Measurements from ENCODE around the gene HERC2. TPM values are rescaled to one million over a fixed set of nuclear protein-coding genes. Genes with fewer than 3 reads are reported as not detected.

HERC2 gene
- total and polyA plus RNA-seq, 7 donors = 11.1 to 85.6 (median 42.5) TPM

GRCh38 chr15:28131946-28132345, 190.0 kb downstream of the HERC2 start:
- intact Hi-C loops (cut with DNase I) = no loop called here
- Histone ChIP-seq H3K4me1 (no peaks in the 10 kb centered on the region), H3K4me3 (no peak overlapping the region), H3K27me3 (no peaks in the 10 kb centered on the region), H3K9me3 (no peaks in the 10 kb centered on the region), H3K36me3 (peaks cover 16 to 80% (median 30%) of the 10 kb centered on the region in 4 donors), H3K27ac (no peak overlapping the region)
- no peak for TF ChIP-seq POLR2AphosphoS5 (IDR thresholded peaks at IDR 0.05)
- no peak for TF ChIP-seq EP300 (IDR thresholded peaks at IDR 0.05)
- no peak for TF ChIP-seq CTCF (IDR thresholded peaks at IDR 0.05)
- no peak for TF ChIP-seq POLR2A (IDR thresholded peaks at IDR 0.05)
- no peak for DNase-seq
- WGBS, 2 donors = 88 to 90% methylated on average over 13 of the region's 13 CpGs

GRCh38 chr15:28131400-28131799, 190.6 kb downstream of the HERC2 start:
- H3K4me3 ChIP-seq = no peak overlapping the region
- H3K4me1 ChIP-seq = no peaks in the 10 kb centered on the region
- H3K27ac ChIP-seq = no peak overlapping the region
- peaks cover 16 to 84% (median 30%) of the 10 kb centered on the region in 4 donors for H3K36me3 ChIP-seq
- TF ChIP-seq POLR2AphosphoS5 (IDR thresholded peaks at IDR 0.05) (no peak), EP300 (IDR thresholded peaks at IDR 0.05) (no peak), POLR2A (IDR thresholded peaks at IDR 0.05) (no peak), CTCF (IDR thresholded peaks at IDR 0.05) (no peak)
- intact Hi-C loops (cut with DNase I) = no loop called here
- no peak for DNase-seq
- no peaks in the 10 kb centered on the region for H3K9me3 ChIP-seq
- H3K27me3 ChIP-seq = no peaks in the 10 kb centered on the region
- WGBS, 2 donors = 98% methylated on average over 13 of the region's 13 CpGs

- Histone ChIP-seq H3K9me3 (no peaks in the 10 kb centered on the region), H3K27me3 (no peaks in the 10 kb centered on the region), H3K4me1 (no peaks in the 10 kb centered on the region), H3K27ac (no peak overlapping the region), H3K4me3 (no peak overlapping the region), H3K36me3 (peaks cover 16 to 84% (median 30%) of the 10 kb centered on the region in 4 donors)
- DNase-seq = no peak
- intact Hi-C loops (cut with DNase I) = no loop called here
- TF ChIP-seq POLR2AphosphoS5 (IDR thresholded peaks at IDR 0.05) = no peak
- WGBS, 2 donors = 91 to 97% methylated on average over 7 of the region's 7 CpGs
Measured at GRCh38 chr15:28130651-28131050, 191.3 kb downstream of the HERC2 start.

GRCh38 chr15:28129231-28129848, 192.6 kb downstream of the HERC2 start:
- TF ChIP-seq POLR2AphosphoS5 (IDR thresholded peaks at IDR 0.05) (no peak), POLR2A (IDR thresholded peaks at IDR 0.05) (no peak), CTCF (IDR thresholded peaks at IDR 0.05) (no peak), EP300 (IDR thresholded peaks at IDR 0.05) (no peak)
- Histone ChIP-seq H3K4me1 (no peaks in the 10 kb centered on the region), H3K27me3 (no peaks in the 10 kb centered on the region), H3K9me3 (no peaks in the 10 kb centered on the region), H3K36me3 (peaks cover 16 to 85% (median 30%) of the 10 kb centered on the region in 4 donors), H3K27ac (no peak overlapping the region), H3K4me3 (no peak overlapping the region)
- intact Hi-C loops (cut with DNase I) = no loop called here
- DNase-seq = no peak
- WGBS, 2 donors = 97% methylated on average over 9 of the region's 9 CpGs

GRCh38 chr15:28128031-28128430, 193.9 kb downstream of the HERC2 start:
- H3K27ac ChIP-seq = no peak overlapping the region
- DNase-seq = no peak
- H3K9me3 ChIP-seq = no peaks in the 10 kb centered on the region
- no peak for TF ChIP-seq EP300 (IDR thresholded peaks at IDR 0.05)
- TF ChIP-seq POLR2A (IDR thresholded peaks at IDR 0.05) = no peak
- no peak for TF ChIP-seq CTCF (IDR thresholded peaks at IDR 0.05)
- TF ChIP-seq POLR2AphosphoS5 (IDR thresholded peaks at IDR 0.05) = no peak
- 88 to 90% methylated on average over 11 of the region's 11 CpGs for WGBS, 2 donors
- no peaks in the 10 kb centered on the region for H3K4me1 ChIP-seq
- no peaks in the 10 kb centered on the region for H3K27me3 ChIP-seq
- intact Hi-C loops (cut with DNase I) = no loop called here
- no peak overlapping the region for H3K4me3 ChIP-seq
- H3K36me3 ChIP-seq = peaks cover 16 to 88% (median 38%) of the 10 kb centered on the region in 4 donors

Data from sigmoid colon (tissue), 7 donors.